Endometrium (tissue), 2 donors: ENCODE data around the gene LONP2.

Experiments
- FAIRE-seq: peaks from 2 replicates; lab custom pipeline; 2012; peaks lifted over from hg19 to GRCh38; lab: Jason Lieb, UNC
- donor health status: control.
- donor health status: control.

Gene LONP2, protein sequence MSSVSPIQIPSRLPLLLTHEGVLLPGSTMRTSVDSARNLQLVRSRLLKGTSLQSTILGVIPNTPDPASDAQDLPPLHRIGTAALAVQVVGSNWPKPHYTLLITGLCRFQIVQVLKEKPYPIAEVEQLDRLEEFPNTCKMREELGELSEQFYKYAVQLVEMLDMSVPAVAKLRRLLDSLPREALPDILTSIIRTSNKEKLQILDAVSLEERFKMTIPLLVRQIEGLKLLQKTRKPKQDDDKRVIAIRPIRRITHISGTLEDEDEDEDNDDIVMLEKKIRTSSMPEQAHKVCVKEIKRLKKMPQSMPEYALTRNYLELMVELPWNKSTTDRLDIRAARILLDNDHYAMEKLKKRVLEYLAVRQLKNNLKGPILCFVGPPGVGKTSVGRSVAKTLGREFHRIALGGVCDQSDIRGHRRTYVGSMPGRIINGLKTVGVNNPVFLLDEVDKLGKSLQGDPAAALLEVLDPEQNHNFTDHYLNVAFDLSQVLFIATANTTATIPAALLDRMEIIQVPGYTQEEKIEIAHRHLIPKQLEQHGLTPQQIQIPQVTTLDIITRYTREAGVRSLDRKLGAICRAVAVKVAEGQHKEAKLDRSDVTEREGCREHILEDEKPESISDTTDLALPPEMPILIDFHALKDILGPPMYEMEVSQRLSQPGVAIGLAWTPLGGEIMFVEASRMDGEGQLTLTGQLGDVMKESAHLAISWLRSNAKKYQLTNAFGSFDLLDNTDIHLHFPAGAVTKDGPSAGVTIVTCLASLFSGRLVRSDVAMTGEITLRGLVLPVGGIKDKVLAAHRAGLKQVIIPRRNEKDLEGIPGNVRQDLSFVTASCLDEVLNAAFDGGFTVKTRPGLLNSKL

DNA sequence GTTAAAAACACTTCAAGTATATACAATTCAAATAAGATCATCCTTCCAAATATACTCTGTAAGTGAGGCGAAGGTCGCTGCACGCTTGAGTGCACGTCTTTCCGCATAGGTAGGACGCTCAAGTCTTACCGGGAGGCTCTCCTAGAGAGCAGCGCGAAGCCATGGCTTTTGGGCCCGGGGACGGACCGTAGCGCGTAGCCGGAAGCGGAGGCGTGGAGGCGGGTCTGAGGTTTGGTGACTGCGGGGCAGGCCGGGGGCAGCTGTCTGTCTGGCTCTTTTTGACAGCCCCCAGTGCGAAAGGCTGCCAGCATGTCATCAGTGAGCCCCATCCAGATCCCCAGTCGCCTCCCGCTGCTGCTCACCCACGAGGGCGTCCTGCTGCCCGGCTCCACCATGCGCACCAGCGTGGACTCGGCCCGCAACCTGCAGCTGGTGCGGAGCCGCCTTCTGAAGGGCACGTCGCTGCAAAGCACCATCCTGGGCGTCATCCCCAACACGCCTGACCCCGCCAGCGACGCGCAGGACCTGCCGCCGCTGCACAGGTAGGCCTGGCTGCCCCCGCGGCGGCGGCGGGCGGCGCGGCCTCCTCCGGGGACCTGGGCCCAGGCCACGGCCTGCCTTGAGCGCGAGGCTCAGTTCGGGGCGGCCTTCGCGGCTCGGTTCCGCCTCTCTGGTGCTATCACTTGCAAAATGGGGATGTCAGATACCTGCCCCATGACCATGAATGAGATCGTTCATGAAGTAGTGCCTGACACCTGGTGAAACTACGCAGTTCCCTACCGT is at the start of gene LONP2:
Gene LONP2 (plus strand): TSS at position 221 of the 783 bp plus-strand sequence. CDS start 89 bp downstream, at position 310.
- FAIRE-seq, result no peak

- FAIRE-seq, result no peak
These were observed 49.1 kb upstream of the LONP2 start for GRCh38 chr16:48194828-48195556.

DNA sequence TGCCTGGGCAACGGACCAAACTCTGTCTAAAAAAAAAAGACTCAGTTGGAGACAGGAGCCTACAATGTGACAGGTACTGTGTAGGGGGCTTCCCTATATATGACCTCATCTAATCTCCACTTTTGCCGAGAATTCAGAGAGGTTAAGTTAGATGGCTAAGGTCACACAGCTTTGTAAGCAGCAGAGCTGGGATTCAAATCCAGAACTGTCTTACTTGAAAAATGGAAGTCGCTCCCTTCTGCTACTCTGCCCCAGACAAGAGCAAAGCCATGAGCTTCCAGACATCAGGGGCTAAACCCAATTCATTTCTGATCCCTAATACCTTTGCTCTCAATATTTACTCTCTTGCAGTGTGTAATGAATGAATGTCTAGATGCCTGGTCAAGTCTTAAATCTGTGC is 46.8 kb upstream of the LONP2 start:
- no peak for FAIRE-seq

DNA sequence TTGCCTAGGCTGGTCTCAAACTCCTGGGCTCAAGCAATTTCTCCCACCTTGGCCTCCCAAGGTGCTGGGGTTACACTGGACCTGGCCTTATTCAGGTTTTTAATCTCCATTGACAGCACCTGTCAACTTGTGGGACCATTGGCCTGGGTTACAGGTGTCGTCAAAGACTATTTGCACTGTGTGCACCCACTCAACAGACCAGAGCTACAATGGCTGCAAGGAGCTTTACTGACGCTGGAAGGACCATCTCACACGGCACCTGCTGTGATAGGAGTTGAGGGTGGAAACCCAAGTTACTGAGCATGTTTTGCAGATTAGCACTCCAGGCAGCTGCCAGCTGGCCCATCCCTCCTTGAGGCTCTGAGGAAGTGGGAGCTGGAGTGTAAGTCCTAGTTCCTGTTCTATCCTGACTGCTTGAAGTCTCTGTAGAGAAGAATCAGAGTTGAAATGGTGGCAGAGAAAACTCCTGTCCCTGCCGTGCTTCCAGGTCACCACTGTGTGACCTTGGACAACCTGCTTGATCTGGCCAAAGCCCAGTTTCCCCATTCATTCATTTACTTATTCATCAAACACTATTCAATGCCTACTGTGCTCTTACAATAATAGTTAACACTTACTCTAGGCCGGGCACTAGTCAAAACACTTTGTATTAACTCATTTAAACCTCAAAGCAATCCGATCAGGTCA is 42.4 kb upstream of the LONP2 start:
- no peak for FAIRE-seq

- no peak for FAIRE-seq
These were observed 39.9 kb upstream of the LONP2 start for GRCh38 chr16:48203974-48204824.

- no peak for FAIRE-seq
These were observed 39.3 kb upstream of the LONP2 start for GRCh38 chr16:48204825-48205151.

GRCh38 chr16:48206594-48207242 is 37.4 kb upstream of the LONP2 start:
- no peak for FAIRE-seq

DNA sequence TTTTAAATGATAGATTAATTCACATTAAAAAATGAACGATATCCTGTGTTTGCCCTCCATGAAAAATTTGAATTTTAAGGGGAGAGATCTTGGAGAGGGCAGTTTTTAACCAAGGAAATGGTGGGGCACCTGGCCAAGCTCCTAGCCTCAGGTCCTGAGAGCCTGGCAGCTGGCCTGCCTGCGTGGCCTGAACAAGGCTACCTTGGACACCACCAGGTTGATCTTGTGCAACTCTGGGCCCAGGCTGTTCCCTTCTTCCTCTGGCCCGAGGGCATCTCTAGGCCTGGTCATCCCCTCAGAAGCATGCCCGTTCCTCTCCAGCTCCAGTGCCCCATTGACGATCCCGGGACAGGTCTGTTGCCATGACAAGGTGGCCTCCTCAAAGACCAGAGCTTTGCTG is 33.4 kb upstream of the LONP2 start:
- FAIRE-seq, result no peak

DNA sequence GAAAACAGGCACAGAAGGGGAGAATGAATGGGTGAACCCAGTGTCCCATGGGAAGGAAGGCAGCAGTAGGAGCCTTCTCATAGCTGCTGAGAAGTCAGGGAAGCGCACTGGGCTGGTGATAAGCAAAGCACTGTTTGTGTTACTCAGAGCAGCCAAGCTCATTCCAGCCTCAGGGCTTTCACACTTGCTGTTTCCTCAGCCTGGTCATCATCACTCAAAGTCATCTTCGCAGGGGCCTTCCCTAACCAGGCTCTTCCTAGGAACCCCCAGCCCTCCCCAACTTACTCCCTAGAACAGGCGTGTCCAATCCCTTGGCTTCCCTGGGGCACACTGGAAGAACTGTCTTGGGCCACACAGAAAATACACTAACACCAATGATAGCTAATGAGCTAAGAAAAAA is 32.1 kb upstream of the LONP2 start:
- no peak for FAIRE-seq

DNA sequence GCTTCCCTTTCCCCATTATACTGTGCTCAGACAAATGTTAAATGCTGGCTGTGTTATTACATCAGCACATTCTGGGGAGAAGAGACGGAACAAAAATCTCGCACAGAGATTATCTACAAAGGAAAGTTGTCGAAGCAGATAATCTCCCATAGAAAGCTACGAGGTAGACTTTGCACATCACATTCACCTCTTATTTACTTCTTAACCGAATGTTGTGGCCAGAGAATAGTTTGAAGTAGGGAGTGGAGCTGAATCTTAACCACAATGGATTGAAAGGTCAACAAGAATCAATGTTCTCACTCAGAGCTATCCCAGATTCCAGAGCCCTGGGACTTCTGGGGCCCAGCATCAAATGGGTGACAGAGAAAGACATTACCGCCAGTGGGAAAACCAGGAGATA is 28.4 kb upstream of the LONP2 start:
- FAIRE-seq, result no peak

DNA sequence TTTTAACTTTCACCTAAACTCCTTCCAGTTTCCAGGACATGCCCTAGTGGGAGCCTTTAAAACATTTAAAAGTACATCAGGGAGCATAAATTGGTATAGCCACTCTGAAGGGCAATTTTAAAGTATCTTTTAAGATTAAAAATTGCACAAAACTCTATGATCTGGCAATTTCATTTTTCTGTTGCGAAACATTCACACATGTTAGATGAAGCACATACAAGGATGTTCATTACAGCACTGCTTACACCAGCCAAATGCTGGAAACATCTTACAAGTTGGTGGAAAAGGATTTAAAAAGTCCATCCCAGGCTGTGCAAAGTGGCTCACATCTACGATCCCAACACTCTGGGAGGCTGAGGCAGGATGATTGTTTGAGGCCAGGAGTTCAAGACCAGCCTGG is 26.4 kb upstream of the LONP2 start:
- FAIRE-seq, result no peak

DNA sequence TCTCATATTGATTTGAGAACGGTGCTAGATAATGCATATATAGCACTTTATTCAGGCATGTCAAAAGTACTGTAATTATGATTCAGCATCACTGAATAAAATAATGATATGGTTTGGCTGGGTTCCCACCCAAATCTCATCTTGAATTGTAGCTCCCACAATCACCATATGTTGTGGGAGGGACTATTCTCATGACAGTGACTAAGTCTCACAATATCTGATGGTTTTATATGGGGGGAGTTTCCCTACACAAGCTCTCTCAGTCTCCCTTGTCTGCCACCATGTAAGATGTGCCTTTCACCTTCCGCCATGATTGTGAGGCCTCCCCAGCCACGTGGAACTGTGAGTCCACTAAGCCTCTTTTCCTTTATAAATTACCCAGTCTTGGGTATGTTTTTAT is 25.6 kb upstream of the LONP2 start:
- FAIRE-seq, result no peak

GRCh38 chr16:48220891-48221290 is 23.2 kb upstream of the LONP2 start:
- no peak for FAIRE-seq

DNA sequence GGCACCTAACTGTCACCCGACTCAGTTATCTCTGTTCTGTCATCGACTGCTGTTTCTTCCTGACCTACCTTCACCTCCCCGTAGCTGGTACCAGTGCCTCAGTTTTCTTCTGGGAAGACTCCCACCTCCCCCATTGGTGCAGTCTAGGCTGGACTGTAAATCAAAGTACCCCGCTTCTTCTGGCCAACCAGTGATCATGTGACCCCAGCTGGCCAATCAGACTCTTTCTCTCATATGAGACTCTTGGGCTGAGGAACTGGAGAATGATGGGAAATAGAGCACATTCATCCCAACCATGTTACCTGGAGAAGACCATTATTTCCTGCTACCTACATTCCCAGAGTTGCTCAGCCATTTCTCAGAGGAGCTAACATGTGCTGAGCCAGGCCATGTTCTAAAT is 20.6 kb upstream of the LONP2 start:
- FAIRE-seq, result no peak

GRCh38 chr16:48225456-48225855 is 18.6 kb upstream of the LONP2 start:
- FAIRE-seq, result no peak

GRCh38 chr16:48231727-48232492 is 12.2 kb upstream of the LONP2 start:
- FAIRE-seq, result no peak

DNA sequence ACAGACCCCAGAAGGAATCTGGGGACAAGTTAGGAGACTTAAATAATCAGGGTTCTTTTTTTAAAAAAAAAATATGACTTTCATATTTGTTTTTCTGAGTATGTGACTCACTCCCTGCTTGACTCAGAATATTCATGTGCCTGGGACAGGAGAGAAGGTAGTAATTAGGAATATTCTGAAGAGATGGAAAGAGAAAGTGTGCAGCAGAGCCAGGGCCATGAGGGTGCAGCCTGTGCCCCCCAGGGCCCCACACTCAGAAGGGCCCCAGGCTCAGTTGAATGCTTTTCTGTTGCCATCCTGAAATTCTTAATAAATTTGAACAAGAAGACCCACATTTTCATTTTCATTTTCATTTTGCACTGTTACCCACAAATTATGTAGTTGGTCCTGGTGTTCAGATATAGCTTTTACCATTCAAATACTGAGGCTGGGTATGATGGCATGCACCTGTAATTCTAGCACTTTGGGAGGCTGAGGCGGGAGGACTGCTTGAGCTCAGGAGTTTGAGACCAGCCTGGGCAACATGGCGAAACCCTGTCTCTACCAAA is 11.5 kb upstream of the LONP2 start:
- FAIRE-seq, result no peak

- FAIRE-seq, result no peak
These were observed 9.5 kb upstream of the LONP2 start for GRCh38 chr16:48234630-48235029.

DNA sequence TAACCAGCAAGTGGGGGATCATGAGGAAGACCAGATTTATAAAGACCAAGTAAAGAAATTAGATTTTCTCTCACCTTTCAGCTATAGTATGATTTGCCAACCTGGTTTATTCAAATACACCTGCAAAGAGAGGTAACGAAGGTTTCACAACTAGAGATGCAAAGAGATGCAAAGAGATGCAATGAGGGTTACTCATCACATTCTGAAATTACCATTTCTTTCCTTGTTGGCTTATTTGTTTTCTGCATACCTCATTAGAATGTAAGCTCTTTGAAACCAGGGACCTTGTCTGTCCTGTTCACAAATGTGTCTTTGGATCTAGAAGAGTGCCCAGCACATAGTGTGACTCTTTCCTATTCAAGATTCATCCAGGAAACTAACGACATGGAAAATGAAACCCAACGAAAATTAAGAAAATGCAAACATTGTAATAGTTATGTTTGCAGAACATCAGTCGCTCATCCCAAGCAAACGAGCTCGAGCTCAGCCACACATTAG is 9.0 kb upstream of the LONP2 start:
- no peak for FAIRE-seq
